Keratinocyte (primary cell): ENCODE results near the gene SFXN4.
"Not testable (repeated sequence)": the region's sequence is repeated elsewhere in the genome, so short reads cannot be mapped to it uniquely, and the experiment has no call there.

Experiments used
- EZH2 ChIP-seq: IDR thresholded peaks from one replicate; pipeline ENCODE4 v1.6.1; 2012; ENCODE audit warnings: inconsistent platforms, mild to moderate bottlenecking, low read length, moderate library complexity
- TF ChIP-seq, protein P1 (sequence below), 3 experiments: IDR thresholded peaks in 1 of 3; conservative IDR thresholded peaks in 1 of 3; optimal IDR thresholded peaks in 1 of 3; 2 replicates in 2 of 3; 3 replicates in 1 of 3; pipeline versions ENCODE3 to v1.5.1; 2011; ENCODE audit warnings: low read length in 3 of 3, mild to moderate bottlenecking in 3 of 3, moderate library complexity in 2 of 3, control low read depth in 1 of 3, inconsistent platforms in 1 of 3; ENCODE audit not compliant: insufficient read depth in 2 of 3; ENCODE audit errors: extremely low read depth in 1 of 3

DNA sequence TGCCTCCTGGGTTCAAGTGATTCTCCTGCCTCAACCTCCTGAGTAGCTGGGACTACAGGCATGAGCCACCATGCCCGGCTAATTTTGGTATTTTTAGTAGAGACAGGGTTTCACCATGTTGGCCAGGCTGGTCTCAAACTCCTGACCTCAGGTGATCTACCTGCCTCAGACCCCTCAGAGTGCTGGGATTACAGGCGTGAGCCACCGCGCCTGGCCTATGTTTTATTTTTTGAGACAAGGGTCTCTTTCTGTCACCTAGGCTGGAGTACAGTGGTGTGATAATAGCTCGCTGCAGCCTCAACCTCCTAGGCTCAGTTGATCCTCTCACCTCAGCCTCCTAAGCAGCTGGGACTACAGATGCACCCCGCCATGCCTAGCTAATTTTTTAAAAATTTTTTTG lies 13.9 kb downstream of the SFXN4 start:
- TF ChIP-seq, protein P1, sequence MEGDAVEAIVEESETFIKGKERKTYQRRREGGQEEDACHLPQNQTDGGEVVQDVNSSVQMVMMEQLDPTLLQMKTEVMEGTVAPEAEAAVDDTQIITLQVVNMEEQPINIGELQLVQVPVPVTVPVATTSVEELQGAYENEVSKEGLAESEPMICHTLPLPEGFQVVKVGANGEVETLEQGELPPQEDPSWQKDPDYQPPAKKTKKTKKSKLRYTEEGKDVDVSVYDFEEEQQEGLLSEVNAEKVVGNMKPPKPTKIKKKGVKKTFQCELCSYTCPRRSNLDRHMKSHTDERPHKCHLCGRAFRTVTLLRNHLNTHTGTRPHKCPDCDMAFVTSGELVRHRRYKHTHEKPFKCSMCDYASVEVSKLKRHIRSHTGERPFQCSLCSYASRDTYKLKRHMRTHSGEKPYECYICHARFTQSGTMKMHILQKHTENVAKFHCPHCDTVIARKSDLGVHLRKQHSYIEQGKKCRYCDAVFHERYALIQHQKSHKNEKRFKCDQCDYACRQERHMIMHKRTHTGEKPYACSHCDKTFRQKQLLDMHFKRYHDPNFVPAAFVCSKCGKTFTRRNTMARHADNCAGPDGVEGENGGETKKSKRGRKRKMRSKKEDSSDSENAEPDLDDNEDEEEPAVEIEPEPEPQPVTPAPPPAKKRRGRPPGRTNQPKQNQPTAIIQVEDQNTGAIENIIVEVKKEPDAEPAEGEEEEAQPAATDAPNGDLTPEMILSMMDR (optimal IDR thresholded peaks at IDR 0.05 in 1 of 3, IDR thresholded peaks at IDR 0.05 in 1 of 3, conservative IDR thresholded peaks at IDR 0.05 in 1 of 3; ENCODE audit: extremely low read depth in 1 of 3, insufficient read depth in 2 of 3, low read length in 3 of 3) = not testable (repeated sequence)
- TF ChIP-seq EZH2 = not testable (repeated sequence)
